Gastroesophageal sphincter (tissue), 3 donors: Measurements from ENCODE around the gene CACUL1.

ENCODE experiments used
- POLR2A ChIP-seq, 2 donors: fragments of 450-650 bp; IDR thresholded peaks; one replicate each; pipeline ENCODE4 v1.6.1; 2017; ENCODE audit warnings: antibody characterized with exemption in 2 of 2, mild to moderate bottlenecking in 2 of 2, moderate library complexity in 1 of 2
- TF ChIP-seq, protein P1 (sequence below), 4 experiments: fragments of 200-600 bp in 2 of 4; fragments of 450-650 bp in 2 of 4; sonication (generic) in 1 of 4; IDR thresholded peaks; one replicate each; pipeline ENCODE4 v1.5.1; 2017 to 2019; ENCODE audit warnings: antibody characterized with exemption in 4 of 4, mild to moderate bottlenecking in 2 of 4, moderate library complexity in 2 of 4

DNA sequence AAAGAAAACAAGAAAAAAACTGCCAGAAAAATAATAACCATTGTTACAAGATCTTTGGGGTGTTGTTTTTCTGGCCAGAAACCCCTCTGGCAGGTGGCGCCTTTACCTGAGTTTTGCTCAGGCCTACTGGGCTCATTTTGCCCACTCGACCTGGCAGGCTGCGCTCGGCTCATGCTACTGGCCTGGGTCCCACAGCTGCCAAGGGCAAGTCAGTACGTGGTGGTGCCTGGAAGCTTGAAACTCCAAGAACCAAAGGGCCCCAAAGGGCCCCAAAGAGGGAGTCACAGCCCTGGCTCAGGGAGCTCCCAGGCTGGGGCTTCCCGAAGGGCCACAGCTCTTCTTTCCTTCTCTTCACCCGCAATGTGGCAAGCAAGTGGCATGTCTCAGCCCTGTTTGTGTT is 42.7 kb downstream of the CACUL1 start:
- TF ChIP-seq, protein P1, sequence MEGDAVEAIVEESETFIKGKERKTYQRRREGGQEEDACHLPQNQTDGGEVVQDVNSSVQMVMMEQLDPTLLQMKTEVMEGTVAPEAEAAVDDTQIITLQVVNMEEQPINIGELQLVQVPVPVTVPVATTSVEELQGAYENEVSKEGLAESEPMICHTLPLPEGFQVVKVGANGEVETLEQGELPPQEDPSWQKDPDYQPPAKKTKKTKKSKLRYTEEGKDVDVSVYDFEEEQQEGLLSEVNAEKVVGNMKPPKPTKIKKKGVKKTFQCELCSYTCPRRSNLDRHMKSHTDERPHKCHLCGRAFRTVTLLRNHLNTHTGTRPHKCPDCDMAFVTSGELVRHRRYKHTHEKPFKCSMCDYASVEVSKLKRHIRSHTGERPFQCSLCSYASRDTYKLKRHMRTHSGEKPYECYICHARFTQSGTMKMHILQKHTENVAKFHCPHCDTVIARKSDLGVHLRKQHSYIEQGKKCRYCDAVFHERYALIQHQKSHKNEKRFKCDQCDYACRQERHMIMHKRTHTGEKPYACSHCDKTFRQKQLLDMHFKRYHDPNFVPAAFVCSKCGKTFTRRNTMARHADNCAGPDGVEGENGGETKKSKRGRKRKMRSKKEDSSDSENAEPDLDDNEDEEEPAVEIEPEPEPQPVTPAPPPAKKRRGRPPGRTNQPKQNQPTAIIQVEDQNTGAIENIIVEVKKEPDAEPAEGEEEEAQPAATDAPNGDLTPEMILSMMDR (IDR thresholded peaks at IDR 0.05) = no peak
- no peak for TF ChIP-seq POLR2A (IDR thresholded peaks at IDR 0.05)
